ENCODE data around the gene IGF2BP3. TPM values are rescaled to one million over a fixed set of nuclear protein-coding genes. Genes with fewer than 3 reads are reported as not detected.

Gene IGF2BP3
- total RNA-seq, 2 experiments from 2014 or later, result 41.1 to 94.3 TPM

DNA sequence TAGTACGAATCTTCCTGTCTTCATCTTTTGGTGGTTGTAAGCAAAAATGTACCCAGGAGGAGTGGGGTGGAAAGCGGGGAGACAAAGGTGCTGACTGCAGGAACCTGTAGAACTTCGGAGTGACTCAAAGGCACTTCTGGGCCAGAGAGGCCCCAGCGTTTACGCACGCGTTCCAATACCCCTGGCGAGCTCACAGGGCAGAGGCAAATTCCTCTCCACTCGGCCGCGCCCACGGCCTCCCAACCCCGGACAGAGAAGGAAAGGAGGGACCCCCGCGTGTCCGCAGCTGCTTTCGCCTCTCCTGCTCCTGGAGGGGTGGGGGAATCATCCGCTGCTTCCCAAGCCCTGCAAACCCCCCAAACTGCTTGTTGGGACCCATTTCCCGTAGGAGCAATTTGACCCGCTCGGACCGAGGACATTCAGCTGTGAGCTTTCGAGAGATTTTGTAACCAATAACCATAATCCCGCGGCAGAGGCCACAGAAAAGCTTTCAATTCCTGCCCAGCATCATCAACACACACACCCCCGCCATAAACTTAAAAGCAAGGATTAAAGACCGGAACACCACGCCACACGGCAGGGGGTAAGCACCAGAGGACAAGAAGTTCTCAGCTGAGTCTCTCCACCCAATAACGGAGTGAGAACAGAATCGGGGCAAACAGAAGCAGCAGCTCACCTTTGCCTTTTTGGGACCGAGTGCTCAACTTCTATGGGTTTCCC is 2.3 kb downstream of the IGF2BP3 start:
- BruUV-seq (replicated peaks), result no TSS peak
- Histone ChIP-seq H4K20me1 (ENCODE audit: insufficient read depth, low read length) (peaks cover 16% of the 10 kb centered on the region), H3K27ac (ENCODE audit: low read depth, low read length, poor library complexity, severe bottlenecking) (peak overlapping the region; percentile 90), H3K4me3 (ENCODE audit: low read depth, low read length, poor library complexity, severe bottlenecking) (peak overlapping the region; percentile 85), H3K9me2 (ENCODE audit: insufficient read depth, low read length) (no peaks in the 10 kb centered on the region), H3K79me2 (ENCODE audit: insufficient read depth, low read depth, low read length) (peaks cover 75% of the 10 kb centered on the region), H3K4me1 (ENCODE audit: insufficient read depth, low read length, poor library complexity, severe bottlenecking) (peaks cover 44% of the 10 kb centered on the region), H3K4me2 (ENCODE audit: low read length) (peak overlapping the region; percentile 100), H3K36me3 (ENCODE audit: insufficient read depth, low read length) (no peaks in the 10 kb centered on the region; the same call in 1 of the 2 replicates), H3K9me3 (ENCODE audit: low read length) (no peaks in the 10 kb centered on the region), H2AFZ (ENCODE audit: low read length) (no peak overlapping the region)
- peak; percentile 70 for DNase-seq (ENCODE audit: low spot score)
- TF ChIP-seq EZH2phosphoT487 (IDR thresholded peaks at IDR 0.05; ENCODE audit: borderline replicate concordance, low read depth, low read length), result no peak
- TF ChIP-seq, protein P1, sequence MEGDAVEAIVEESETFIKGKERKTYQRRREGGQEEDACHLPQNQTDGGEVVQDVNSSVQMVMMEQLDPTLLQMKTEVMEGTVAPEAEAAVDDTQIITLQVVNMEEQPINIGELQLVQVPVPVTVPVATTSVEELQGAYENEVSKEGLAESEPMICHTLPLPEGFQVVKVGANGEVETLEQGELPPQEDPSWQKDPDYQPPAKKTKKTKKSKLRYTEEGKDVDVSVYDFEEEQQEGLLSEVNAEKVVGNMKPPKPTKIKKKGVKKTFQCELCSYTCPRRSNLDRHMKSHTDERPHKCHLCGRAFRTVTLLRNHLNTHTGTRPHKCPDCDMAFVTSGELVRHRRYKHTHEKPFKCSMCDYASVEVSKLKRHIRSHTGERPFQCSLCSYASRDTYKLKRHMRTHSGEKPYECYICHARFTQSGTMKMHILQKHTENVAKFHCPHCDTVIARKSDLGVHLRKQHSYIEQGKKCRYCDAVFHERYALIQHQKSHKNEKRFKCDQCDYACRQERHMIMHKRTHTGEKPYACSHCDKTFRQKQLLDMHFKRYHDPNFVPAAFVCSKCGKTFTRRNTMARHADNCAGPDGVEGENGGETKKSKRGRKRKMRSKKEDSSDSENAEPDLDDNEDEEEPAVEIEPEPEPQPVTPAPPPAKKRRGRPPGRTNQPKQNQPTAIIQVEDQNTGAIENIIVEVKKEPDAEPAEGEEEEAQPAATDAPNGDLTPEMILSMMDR (conservative IDR thresholded peaks at IDR 0.05; ENCODE audit: low read length), result no peak
- ChIA-PET POLR2A (interaction anchor here (0.6 to 2.6 kb wide), 7 partner anchors 9 to 110 kb away, joined by 3 to 11 read pairs (median 8); no protein-coding TSS in a partner anchor), CTCF (ENCODE audit: unreplicated experiment) (interaction anchor here (0.6 kb wide), 1 partner anchor 174 kb away, joined by 3 read pairs; no protein-coding TSS in a partner anchor)
- intact Hi-C loops (cut with micrococcal nuclease; ENCODE audit: unreplicated experiment), result loop anchor here (1.0 kb wide), 2 partner anchors 38 to 96 kb away; no protein-coding TSS in a partner anchor

DNA sequence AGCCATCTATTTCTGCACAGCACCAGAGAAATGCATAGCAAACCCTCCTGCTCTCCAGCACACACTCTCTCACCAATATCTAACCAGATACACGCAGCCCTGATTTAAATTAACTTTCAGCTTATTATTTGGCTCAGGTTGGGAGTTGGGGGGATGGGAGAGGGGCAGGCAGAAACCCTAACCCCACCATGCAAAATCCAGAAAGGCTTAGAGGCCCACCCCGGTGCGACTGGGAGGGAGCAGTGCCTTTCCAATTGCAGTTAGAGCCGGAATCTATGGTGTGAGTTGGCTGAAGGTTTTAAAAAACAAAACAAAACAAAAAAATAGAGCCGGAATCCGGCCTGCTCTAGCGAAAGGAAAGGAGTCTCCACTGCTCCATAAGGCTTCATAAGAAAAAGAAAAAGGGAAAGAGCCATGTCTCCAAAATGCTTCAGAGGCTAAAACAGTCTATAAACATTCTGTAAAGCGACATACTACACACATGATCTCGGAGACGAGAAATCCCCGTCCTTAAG is 2.9 kb downstream of the IGF2BP3 start:
- Histone ChIP-seq H3K9me2 (ENCODE audit: insufficient read depth, low read length) (no peaks in the 10 kb centered on the region), H2AFZ (ENCODE audit: low read length) (no peak overlapping the region), H3K27ac (ENCODE audit: low read depth, low read length, poor library complexity, severe bottlenecking) (peak overlapping the region; percentile 90), H4K20me1 (ENCODE audit: insufficient read depth, low read length) (peaks cover 20% of the 10 kb centered on the region), H3K79me2 (ENCODE audit: insufficient read depth, low read depth, low read length) (peaks cover 75% of the 10 kb centered on the region), H3K4me3 (ENCODE audit: low read depth, low read length, poor library complexity, severe bottlenecking) (peak overlapping the region; percentile 85), H3K4me2 (ENCODE audit: low read length) (peak overlapping the region; percentile 100), H3K9me3 (ENCODE audit: low read length) (no peaks in the 10 kb centered on the region), H3K36me3 (ENCODE audit: insufficient read depth, low read length) (peaks cover 4% of the 10 kb centered on the region; the same call in 1 of the 2 replicates), H3K4me1 (ENCODE audit: insufficient read depth, low read length, poor library complexity, severe bottlenecking) (peaks cover 48% of the 10 kb centered on the region)
- DNase-seq (ENCODE audit: low spot score), result no peak
- intact Hi-C loops (cut with micrococcal nuclease; ENCODE audit: unreplicated experiment), result loop anchor here (1.0 kb wide), 1 partner anchor 37 kb away; no protein-coding TSS in a partner anchor
- no TSS peak for BruUV-seq (replicated peaks)
- no peak for TF ChIP-seq EZH2phosphoT487 (IDR thresholded peaks at IDR 0.05; ENCODE audit: borderline replicate concordance, low read depth, low read length)
- TF ChIP-seq, protein P1 (conservative IDR thresholded peaks at IDR 0.05; ENCODE audit: low read length), result no peak
- ChIA-PET POLR2A (interaction anchor here (0.6 to 2.6 kb wide), 11 partner anchors 10 to 168 kb away, joined by 3 to 11 read pairs (median 4); partner anchors contain the start of gene MALSU1), CTCF (ENCODE audit: unreplicated experiment) (no interaction called here)
